CD4-positive, alpha-beta T cell treated with Interleukin-21 for 1 hour (primary cell): Measurements from ENCODE around the gene DCBLD1.

Source experiments
- DNase-seq: peaks from one replicate; pipeline ENCODE4 v3.0.0-alpha.2; 2020

DCBLD1 gene

DNA sequence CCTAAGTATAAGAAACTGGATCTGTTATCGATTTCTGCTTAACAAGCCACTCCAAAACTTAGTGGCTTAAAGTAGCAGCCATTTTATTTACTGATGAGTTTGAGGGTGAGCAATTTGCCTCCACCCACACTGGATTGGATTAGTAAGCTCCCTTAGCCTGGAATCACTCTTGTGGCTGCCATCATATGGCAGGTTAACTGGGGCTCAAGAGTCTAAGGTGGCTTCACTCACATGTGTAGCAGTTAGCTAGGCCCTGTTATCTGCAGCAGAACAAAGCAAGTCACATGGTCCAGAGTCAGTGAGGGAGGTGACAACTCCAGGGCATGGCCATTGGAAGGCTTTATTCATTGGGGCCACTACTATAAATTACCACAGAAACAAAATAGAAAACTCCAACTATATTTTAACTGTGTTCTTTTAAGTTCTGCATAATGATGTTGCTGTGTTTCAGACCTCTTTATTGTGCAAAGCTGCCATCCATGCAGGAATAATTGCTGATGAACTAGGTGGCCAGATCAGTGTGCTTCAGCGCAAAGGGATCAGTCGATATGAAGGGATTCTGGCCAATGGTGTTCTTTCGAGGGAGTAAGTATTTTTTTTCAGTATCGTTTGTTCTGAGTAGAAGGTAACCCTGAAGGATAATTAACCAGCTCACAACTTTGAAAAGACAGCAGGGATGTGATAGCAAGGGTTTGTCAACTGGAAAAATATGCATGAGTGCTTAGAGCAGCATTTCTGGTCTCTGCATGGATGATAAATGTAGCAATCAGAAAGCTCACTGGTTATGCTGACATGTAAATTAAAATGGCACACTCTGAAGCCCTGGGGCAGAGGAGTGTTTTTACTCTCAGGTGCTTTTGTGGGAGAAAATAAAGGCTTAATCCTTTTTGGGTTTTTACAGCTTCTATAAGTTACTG lies 49.6 kb downstream of the DCBLD1 start:
- DNase-seq, result no peak

DNA sequence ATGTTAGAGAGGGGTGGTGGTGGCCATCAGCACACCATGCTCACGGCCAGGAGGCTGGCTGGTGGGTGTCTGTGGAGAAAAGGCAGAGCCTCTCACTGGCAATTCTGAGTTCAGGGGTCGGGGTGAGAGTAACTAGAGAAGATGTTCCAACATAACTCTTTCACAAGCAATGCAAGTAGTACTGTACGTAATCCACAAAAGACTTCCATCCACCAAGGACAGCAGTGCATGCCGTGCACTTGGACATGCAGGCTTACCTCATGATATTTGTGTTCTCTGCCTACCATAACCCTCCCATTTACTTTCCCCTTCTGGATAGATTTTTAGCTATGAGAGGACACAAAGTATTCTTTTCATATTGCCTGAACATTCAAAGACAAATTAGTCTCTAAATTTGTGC lies 51.3 kb downstream of the DCBLD1 start:
- no peak for DNase-seq

DNA sequence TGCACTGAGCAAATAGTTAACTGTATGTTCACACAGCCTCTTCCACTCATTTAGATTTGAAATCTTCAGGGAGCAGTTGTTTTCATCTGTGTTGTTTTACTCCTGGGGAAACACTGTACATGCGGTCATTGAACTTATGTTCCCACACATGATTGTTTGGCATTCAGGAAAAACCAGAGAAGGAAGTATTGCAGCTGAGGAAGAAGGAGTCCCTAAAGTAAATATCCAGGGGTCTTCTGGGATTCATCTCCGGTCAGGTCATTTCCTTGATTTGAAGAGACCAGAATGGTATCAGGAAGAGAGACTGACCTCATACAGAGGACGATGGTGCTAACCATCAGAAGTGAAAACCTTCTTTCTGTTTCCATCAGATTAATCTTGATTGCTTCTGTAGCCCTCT lies 52.5 kb downstream of the DCBLD1 start:
- no peak for DNase-seq

DNA sequence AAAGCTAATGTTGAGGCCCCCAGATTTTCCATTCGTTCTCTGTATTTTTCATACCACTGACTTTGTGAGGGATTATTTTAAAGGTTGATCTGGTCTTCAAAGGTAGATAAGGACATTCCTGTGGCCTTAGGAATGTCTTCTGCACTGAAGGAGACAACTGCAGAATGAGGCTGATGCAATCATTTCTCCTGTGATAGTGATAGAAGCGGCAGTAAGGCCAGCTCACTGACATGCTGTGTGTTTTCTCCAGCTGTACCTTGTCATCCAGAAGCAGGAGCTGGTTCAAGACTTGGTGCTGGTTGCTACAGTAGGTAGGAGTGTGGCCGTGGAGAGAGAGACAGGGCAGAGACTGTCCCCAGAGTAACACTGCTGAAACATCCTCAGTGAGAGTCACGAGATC lies 53.8 kb downstream of the DCBLD1 start:
- no peak for DNase-seq

DNA sequence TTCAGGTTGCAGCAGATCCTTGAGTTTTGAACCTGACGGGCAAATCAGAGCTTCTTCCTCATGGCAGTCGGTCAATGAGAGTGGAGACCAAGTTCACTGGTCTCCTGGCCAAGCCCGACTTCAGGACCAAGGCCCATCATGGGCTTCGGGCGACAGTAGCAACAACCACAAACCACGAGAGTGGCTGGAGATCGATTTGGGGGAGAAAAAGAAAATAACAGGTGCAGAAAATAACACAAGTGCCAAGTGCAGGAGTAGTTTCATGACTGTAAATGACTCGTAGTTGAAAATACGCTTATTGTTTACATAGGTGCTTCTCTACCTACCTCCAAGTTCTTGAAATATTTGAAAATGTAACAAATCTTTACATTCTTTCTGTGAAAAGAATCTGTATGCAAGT lies 56.1 kb downstream of the DCBLD1 start:
- no peak for DNase-seq

DNA sequence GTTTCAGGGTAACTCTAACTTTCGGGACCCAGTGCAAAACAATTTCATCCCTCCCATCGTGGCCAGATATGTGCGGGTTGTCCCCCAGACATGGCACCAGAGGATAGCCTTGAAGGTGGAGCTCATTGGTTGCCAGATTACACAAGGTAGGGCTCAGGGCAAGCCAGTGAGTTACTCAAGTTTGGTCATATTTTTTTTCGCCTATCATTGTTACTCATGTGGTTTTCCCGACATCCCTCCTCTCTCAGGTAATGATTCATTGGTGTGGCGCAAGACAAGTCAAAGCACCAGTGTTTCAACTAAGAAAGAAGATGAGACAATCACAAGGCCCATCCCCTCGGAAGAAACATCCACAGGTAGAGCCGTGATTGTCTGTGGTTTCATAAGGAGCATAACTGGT lies 58.2 kb downstream of the DCBLD1 start:
- no peak for DNase-seq

DNA sequence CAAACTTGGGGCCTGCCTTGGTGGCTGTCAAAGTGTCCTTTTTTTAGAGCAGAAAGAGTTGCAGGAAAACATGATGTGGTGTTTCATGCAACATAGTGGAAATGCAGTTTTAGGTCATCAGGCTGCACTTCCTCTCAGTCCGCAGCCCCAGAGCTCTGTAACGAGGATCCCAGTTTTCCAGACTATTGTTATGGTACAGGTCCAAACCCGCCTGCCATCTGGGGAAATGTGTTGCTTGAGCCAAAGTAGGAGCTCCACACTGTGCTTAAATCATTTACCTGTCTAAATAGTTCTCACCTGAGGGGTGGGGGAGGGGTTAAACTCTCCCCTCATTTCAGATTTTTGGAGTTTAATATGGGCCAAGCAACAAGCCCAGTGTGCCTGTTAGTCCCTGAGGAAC lies 60.0 kb downstream of the DCBLD1 start:
- no peak for DNase-seq

DNA sequence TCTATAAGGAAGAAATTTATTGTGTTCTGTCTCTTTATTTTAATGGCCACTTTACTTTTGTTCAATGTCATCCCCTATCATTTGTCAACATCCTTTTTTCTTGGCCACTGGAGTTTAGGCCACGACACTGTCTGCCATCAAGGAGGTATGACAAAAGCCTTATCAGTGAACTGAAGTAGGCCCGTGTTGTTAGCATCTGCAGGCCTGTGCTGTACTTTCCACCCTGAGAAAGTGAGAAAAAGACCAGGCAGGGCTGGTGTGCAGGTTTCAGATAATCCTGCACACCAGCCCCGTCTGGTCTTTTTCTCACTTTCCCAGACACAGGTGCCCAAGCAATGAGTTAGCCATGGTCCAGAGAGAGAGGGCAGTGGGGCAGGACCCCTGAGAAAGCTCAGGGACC lies 62.2 kb downstream of the DCBLD1 start:
- DNase-seq, result no peak

DNA sequence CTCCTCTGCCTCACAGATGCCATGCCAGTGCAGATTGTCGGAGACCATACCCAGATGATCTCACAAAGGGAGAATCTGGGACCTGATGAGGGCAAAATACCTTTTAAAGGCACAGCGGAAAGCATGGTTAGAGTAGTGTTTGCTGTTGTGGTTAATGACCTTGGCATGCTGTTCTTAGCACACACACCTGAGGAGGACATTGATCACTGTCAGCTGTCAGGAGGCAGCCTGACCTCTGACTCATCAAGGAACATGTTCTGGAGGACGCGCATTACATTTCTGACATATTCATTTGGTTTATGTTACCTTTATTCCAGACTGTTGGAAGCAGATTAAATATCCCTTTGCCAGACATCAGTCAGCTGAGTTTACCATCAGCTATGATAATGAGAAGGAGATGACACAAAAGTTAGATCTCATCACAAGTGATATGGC lies 62.7 kb downstream of the DCBLD1 start:
- DNase-seq, result no peak

DNA sequence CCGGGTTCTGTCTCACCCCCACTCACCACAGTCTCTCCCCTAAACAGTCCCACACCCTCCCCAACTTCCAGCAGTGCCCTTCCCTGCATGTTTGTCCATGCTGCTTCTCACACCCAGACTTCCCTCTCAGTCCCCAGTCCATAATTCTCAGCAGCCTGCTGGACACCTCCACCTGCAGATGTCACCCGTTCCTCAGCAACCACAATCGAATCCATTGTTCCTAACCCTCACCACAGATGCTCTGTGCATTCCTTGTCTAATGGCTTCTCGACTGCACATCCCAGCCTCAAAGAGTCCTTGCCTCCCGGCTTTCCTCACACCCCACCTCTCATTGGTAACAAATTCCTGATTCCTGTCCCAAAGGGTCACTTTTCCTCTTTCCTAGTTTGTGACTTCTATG lies 64.2 kb downstream of the DCBLD1 start:
- no peak for DNase-seq

DNA sequence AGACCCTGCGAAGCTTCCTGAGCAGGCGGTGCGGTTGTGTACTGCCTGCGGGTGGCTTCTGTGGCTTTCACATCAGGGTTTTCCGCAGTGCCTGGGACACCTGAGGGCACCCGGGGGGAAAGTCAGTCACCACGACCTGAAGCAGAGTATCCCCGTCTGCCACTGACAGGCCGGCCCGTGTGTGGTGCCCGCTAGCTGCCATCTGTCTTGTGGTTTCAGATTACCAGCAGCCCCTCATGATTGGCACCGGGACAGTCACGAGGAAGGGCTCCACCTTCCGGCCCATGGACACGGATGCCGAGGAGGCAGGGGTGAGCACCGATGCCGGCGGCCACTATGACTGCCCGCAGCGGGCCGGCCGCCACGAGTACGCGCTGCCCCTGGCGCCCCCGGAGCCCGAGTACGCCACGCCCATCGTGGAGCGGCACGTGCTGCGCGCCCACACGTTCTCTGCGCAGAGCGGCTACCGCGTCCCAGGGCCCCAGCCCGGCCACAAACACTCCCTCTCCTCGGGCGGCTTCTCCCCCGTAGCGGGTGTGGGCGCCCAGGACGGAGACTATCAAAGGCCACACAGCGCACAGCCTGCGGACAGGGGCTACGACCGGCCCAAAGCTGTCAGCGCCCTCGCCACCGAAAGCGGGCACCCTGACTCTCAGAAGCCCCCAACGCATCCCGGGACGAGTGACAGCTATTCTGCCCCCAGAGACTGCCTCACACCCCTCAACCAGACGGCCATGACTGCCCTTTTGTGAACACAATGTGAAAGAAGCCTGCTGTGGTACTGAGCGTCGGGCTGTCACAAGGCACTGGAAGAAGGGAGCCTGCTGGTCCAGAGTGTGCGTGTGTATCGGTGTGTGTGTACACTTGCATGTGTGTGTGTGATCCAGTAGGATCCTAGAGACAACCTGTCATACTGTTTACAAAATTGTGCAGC lies 65.5 kb downstream of the DCBLD1 start:
- peak; percentile 67 for DNase-seq

DNA sequence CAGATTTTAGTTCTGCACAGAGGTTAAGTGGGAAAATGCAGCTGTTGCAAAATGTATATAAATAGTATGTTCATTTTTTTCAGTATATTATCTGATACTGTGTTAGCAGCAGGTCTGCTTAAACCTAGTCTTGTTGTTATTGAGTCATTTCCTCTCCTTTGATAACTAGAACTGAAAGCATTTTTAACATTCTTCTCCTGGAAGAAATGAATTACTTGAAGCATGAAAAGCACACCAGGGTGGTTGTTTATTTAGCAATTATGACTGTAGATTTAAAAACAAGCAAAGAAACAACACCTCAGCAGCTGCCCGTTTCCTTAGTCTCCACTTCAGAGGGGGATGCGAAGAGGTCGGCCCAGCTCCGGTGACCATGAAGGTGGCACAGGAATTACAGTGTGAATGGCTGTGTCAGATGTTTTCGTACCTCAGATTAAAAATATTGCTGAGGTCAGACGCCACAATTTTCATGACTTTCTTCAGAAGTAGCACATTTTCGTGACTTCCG lies 66.4 kb downstream of the DCBLD1 start:
- peak; percentile 37 for DNase-seq

DNA sequence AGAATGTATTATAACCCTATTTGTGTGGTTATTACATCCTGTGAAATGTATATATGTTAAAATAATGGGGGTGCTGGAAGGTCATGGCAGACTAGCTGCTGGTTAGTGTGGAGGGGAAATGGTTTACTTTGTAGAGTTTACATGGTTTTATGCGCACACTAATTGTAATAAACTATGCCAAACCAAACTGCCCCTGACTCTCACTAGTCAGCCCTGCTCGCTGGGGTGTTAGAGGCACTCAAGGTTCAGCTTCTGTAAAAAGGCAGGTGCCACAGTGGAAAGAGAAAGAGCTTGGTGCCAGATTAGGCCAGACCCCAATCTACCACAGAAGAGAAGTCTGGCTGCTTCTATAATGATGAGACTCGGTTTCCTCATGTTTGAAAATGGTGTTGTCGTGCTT lies 67.1 kb downstream of the DCBLD1 start:
- DNase-seq, result peak; percentile 43

DNA sequence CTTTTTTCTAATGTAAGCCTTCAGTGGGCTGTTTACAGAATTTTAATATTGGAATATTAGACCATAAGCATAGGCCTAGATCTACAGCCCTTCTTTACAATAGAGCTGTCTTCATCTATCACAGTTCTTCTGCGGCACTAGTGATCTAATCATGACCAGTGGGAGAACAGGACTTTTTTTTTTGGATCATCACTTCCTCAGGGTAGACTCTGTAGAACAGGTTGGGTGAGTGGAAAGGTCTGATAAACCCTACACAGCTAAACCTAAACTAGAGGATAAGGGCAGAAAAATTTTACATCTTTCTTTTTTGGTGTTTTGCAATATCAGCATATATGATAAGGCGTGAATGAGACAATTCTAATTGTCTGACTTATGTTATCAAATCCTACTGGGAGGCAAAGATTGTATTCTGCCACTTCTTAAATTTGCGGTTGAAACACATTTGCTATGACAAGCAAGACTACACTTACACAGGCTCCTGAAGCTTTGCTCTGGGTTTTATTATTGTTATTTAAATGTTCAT lies 67.7 kb downstream of the DCBLD1 start:
- DNase-seq, result no peak

DNA sequence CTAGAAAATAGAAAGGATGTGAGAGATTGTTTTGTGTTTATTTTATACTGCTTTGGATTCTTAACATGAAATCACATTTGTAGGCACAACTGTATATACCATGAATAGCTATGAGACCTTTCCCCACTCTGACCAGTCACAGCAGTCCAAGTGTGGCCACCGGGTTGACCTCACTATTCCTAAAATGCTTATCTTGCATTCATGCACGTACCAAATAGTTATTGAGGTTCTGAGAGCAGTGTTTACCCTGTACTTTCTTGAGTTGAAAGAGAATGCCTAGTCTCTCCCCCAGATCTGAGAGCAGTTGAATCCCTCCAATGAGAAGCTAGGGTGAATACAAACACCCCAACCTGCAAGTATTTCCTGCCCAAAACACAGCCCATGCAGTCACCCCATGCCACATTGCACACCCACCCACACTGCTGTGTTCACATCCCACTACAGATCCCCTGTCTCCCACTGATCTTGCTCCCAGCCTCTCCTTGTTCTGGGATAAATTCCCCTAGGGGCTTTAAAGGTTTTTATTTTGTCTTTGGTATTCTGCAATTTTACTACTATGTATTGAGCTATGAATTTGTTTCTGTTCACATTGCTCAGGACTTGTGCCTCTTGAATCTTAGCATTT lies 68.3 kb downstream of the DCBLD1 start:
- DNase-seq, result no peak

DNA sequence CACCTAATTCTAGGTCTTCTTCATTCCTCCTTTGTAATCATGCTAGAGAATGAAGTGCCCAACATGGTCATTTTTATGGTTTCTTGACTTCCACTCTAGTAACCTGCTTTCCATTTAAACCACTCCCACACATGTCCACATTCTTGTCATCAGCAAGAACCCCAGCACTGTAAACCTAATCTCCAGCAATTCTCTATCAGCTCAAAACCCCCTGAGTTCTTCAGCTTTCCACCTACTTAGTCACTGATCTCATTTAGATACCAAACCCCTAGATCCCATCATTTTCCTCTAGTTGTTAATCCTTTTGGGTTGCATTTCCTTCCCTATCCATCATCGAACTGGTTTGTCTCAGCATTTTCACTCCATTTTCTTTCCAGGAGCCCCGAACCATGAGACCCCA lies 70.1 kb downstream of the DCBLD1 start:
- no peak for DNase-seq

DNA sequence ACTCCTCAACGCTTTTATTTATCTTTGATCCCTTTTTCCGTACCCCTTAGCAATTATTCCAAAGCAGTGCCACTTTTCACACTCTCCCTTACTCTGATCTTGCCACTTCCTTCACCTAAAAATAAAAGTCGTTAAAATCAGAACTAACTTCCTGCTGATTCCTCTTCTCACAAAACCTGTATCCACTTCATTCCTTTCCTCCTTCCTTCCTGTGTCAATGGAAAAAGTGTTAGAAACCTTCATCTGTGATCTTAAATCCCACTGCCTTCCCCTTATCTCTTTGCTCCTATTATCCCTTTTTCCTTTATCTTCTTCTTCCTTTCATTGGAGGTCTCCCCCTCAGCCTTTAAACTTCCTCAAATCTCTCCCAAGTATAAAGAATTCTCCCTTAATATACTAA lies 70.7 kb downstream of the DCBLD1 start:
- DNase-seq, result no peak

DNA sequence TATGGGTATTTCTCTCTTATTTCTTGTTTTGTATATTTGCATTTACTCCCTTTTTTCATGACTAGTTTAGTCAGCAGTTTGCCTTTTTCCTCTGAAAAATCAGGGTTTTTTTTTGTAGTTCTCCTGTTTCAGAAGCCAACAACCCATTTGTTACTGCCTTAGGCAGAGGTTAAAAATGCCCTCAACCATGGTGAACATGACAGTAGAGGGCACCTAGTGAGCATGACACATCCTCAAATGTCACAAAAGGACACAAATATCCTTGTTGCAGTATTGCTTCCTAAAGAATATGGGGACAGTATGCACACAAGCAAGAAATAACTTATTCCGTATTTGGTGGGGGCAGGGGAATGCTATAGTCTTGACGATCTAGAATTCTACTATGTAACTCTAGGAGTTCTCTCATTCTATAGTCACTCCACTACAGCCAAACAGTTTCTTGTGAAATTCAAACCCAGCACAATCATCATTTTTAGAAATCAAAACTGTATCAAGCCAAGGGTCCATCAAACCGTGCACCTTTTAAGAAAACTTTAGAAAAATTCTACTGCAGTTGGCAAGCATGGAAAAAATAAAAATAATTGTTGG lies 72.9 kb downstream of the DCBLD1 start:
- no peak for DNase-seq

DNA sequence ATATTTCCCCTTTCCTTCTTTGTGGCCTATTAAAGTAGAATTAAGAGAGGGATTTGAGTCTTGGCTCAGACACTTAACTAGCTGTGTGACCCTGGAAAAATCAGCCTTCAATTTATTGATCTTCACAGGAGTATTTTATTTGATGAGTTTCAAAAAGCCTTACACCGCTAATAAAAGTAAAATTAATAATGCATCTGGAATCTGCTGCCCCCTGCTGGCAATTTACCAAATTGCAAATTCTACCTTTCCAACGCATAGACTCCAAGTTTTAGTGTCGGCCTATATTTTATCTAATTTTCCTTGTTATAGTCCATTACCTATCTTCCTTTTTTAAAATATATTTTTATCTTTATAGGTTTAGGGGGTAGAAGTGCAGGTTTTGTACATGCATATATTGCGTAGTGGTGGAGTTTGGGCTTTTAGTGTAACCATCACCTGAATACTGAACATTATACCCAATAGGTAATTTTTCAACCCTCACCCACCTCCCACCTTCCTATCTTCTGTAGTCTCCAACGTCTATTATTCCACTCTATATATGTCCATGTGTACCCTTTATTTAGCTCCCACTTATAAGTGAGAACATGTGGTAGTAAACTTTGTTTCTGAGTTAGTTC lies 73.5 kb downstream of the DCBLD1 start:
- peak; percentile 67 for DNase-seq

DNA sequence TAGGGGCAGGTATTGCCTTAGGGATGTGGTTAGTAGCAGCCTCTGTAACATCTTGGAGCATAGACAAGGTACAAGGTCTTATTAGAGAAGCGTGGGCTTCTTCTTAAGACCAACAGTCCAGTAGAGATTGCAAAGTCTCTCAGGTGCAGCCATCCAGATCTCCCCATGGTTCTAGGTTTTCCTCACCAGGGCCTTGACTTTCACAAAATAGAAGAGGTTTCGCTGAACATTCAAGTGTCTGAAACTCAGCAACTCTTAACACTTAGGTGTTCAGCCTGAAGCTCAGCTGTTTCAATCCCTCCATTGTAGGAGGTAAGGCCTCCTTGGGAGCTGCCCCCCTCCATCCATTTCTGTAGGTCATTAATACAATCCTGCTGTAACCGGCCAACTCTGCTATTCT lies 75.5 kb downstream of the DCBLD1 start:
- no peak for DNase-seq

DNA sequence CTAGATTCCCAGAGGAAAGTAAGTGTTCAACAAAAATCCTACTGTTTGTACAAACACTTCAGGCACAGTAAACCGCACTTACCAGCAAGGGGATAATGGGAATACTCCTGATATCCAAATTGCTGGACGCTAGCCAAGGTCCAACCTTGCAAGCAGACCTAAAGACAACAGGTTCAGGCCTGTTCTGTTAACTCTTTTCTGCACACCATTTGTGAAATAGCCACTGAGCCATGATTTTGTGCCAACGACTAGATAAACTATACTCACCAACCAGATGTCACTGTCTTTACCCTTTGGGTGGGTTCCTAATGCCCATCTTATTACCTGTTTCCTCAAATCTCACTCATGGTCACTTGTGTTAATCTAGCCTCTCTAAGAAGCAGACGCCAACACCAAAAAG lies 76.3 kb downstream of the DCBLD1 start:
- no peak for DNase-seq

DNA sequence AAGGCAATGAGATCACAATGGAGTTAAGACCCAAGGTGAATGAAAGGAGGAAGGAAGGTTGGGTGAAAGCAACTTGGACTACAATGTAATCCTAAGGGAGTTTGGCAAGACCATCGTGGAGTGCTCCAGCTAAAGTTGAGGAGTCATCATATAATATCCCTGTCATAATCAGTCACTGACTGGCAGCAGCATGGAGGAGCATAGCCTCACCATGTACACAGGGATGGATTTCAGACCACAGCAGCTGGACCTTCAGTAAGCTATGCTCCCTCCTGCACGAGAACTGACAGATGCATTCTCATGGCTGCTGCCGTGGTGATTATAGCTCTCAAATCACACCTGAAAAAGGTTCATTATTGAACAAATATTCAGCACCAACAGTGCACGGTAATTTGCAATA lies 76.8 kb downstream of the DCBLD1 start:
- DNase-seq, result no peak
